GM12892 (cell line): ENCODE data around the gene HKDC1.

Experiments
- POLR2AphosphoS5 ChIP-seq: IDR thresholded peaks from 2 replicates; pipeline ENCODE4 v1.6.1; 2011; ENCODE audit warnings: low read depth, low read length, control low read depth
- TAF1 ChIP-seq: IDR thresholded peaks from 2 replicates; pipeline ENCODE4 v1.6.1; 2011; ENCODE audit warnings: low read depth, mild to moderate bottlenecking, control low read depth, low read length, borderline replicate concordance

DNA sequence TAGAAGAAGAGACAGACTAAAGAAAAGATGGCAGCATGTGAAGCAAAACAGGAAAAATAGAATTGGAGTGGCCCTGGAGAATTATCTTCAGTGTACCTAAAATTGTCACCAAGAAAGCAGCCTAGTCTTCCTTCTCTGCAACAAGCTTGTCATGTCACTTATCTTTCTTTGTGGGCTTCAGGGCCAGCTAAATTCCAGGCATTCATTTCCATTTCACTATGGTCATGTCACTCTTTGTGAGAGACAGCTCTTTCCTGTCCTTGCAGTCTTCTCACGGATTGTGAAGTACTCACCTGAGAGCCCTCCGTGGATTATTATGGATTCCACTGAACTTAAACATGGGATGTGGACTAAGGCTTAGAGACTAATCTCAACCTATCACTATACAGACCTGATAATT, 9.0 kb upstream of the HKDC1 start:
- TF ChIP-seq POLR2AphosphoS5 (no peak), TAF1 (no peak)
